ENCODE measurements around the gene POLDIP3. TPM values are rescaled to one million over a fixed set of nuclear protein-coding genes. Genes with fewer than 3 reads are reported as not detected.
"Not testable (repeated sequence)": the region's sequence is repeated elsewhere in the genome, so short reads cannot be mapped to it uniquely, and the experiment has no call there.

The POLDIP3 gene
- total and polyA plus RNA-seq, 5 donors, result 20.8 to 44.7 (median 35.5) TPM

GRCh38 chr22:42567950-42568349, 46.7 kb downstream of the POLDIP3 start:
- DNase-seq; H3K27me3 ChIP-seq (ENCODE audit: control insufficient read depth, insufficient read depth); H3K9me3 ChIP-seq (ENCODE audit: control insufficient read depth, low read length); intact Hi-C loops (cut with DNase I); H3K4me1 ChIP-seq (ENCODE audit: control insufficient read depth, insufficient read depth, low read length); H3K4me3 ChIP-seq (ENCODE audit: low read length); H3K27ac ChIP-seq (ENCODE audit: low read length); ATAC-seq: not testable (repeated sequence)
- 77% methylated on average over 5 of the region's 6 CpGs for WGBS

- 95% methylated on average over 12 of the region's 12 CpGs for WGBS
- no peak for DNase-seq
Observed at GRCh38 chr22:42565956-42566355, 48.7 kb downstream of the POLDIP3 start.

GRCh38 chr22:42564699-42565098, 50.0 kb downstream of the POLDIP3 start:
- intact Hi-C loops (cut with DNase I), result no loop called here
- no peak overlapping the region for H3K27ac ChIP-seq (ENCODE audit: low read length)
- DNase-seq (no peak), ATAC-seq (no peak)
- 98% methylated on average over 17 of the region's 17 CpGs for WGBS
- no peak overlapping the region for H3K4me3 ChIP-seq (ENCODE audit: low read length)
- no peaks in the 10 kb centered on the region for H3K27me3 ChIP-seq (ENCODE audit: control insufficient read depth, insufficient read depth)
- no peaks in the 10 kb centered on the region for H3K9me3 ChIP-seq (ENCODE audit: control insufficient read depth, low read length)
- no peaks in the 10 kb centered on the region for H3K4me1 ChIP-seq (ENCODE audit: control insufficient read depth, insufficient read depth, low read length)

More at GRCh38 chr22:42565956-42566355, 48.7 kb downstream of the POLDIP3 start:
- H3K4me3 ChIP-seq (ENCODE audit: low read length), result no peak overlapping the region
- no peaks in the 10 kb centered on the region for H3K9me3 ChIP-seq (ENCODE audit: control insufficient read depth, low read length)
- no peaks in the 10 kb centered on the region for H3K27me3 ChIP-seq (ENCODE audit: control insufficient read depth, insufficient read depth)
- ATAC-seq, result no peak
- intact Hi-C loops (cut with DNase I), result no loop called here
- no peaks in the 10 kb centered on the region for H3K4me1 ChIP-seq (ENCODE audit: control insufficient read depth, insufficient read depth, low read length)
- no peak overlapping the region for H3K27ac ChIP-seq (ENCODE audit: low read length)

GRCh38 chr22:42563943-42564342, 50.7 kb downstream of the POLDIP3 start:
- H3K4me3 ChIP-seq (ENCODE audit: low read length); H3K4me1 ChIP-seq (ENCODE audit: control insufficient read depth, insufficient read depth, low read length); H3K27ac ChIP-seq (ENCODE audit: low read length); H3K27me3 ChIP-seq (ENCODE audit: control insufficient read depth, insufficient read depth); ATAC-seq; H3K9me3 ChIP-seq (ENCODE audit: control insufficient read depth, low read length); DNase-seq; intact Hi-C loops (cut with DNase I): not testable (repeated sequence)
- 87% methylated on average over 3 of the region's 3 CpGs for WGBS

GRCh38 chr22:42562684-42563083, 52.0 kb downstream of the POLDIP3 start:
- no peak overlapping the region for H3K4me3 ChIP-seq (ENCODE audit: low read length)
- no peak overlapping the region for H3K27ac ChIP-seq (ENCODE audit: low read length)
- intact Hi-C loops (cut with DNase I), result no loop called here
- no peaks in the 10 kb centered on the region for H3K4me1 ChIP-seq (ENCODE audit: control insufficient read depth, insufficient read depth, low read length)
- ATAC-seq, result peak; percentile 2 to 6
- 89% methylated on average over 2 of the region's 2 CpGs for WGBS
- H3K9me3 ChIP-seq (ENCODE audit: control insufficient read depth, low read length), result no peaks in the 10 kb centered on the region
- H3K27me3 ChIP-seq (ENCODE audit: control insufficient read depth, insufficient read depth), result no peaks in the 10 kb centered on the region
- no peak for DNase-seq

GRCh38 chr22:42562279-42562678, 52.4 kb downstream of the POLDIP3 start:
- DNase-seq (no peak), ATAC-seq (peak; percentile 6 to 22)
- intact Hi-C loops (cut with DNase I), result no loop called here
- WGBS, result 48% methylated on average over 8 of the region's 8 CpGs
- no peaks in the 10 kb centered on the region for H3K27me3 ChIP-seq (ENCODE audit: control insufficient read depth, insufficient read depth)
- H3K27ac ChIP-seq (ENCODE audit: low read length), result no peak overlapping the region
- no peaks in the 10 kb centered on the region for H3K4me1 ChIP-seq (ENCODE audit: control insufficient read depth, insufficient read depth, low read length)
- H3K4me3 ChIP-seq (ENCODE audit: low read length), result no peak overlapping the region
- no peaks in the 10 kb centered on the region for H3K9me3 ChIP-seq (ENCODE audit: control insufficient read depth, low read length)

- Histone ChIP-seq H3K4me1 (ENCODE audit: control insufficient read depth, insufficient read depth, low read length) (no peaks in the 10 kb centered on the region), H3K27ac (ENCODE audit: low read length) (no peak overlapping the region), H3K4me3 (ENCODE audit: low read length) (no peak overlapping the region), H3K27me3 (ENCODE audit: control insufficient read depth, insufficient read depth) (no peaks in the 10 kb centered on the region), H3K9me3 (ENCODE audit: control insufficient read depth, low read length) (no peaks in the 10 kb centered on the region)
- 39% methylated on average over 5 of the region's 5 CpGs for WGBS
- peak in 1 of 2 donors; percentile 4 for ATAC-seq
- intact Hi-C loops (cut with DNase I), result no loop called here
- no peak for DNase-seq
Observed at GRCh38 chr22:42561856-42562255, 52.8 kb downstream of the POLDIP3 start.

GRCh38 chr22:42560781-42561180, 53.9 kb downstream of the POLDIP3 start:
- no peaks in the 10 kb centered on the region for H3K4me1 ChIP-seq (ENCODE audit: control insufficient read depth, insufficient read depth, low read length)
- H3K9me3 ChIP-seq (ENCODE audit: control insufficient read depth, low read length), result no peaks in the 10 kb centered on the region
- ATAC-seq, result peak; percentile 20 to 27
- WGBS, result 71% methylated on average over 7 of the region's 7 CpGs
- intact Hi-C loops (cut with DNase I), result no loop called here
- H3K27ac ChIP-seq (ENCODE audit: low read length), result no peak overlapping the region
- H3K4me3 ChIP-seq (ENCODE audit: low read length), result no peak overlapping the region
- no peak for DNase-seq
- no peaks in the 10 kb centered on the region for H3K27me3 ChIP-seq (ENCODE audit: control insufficient read depth, insufficient read depth)

GRCh38 chr22:42560381-42560780, 54.3 kb downstream of the POLDIP3 start:
- ATAC-seq (no peak), DNase-seq (no peak)
- H3K4me3 ChIP-seq (ENCODE audit: low read length), result no peak overlapping the region
- no peak overlapping the region for H3K27ac ChIP-seq (ENCODE audit: low read length)
- no peaks in the 10 kb centered on the region for H3K9me3 ChIP-seq (ENCODE audit: control insufficient read depth, low read length)
- intact Hi-C loops (cut with DNase I), result no loop called here
- H3K27me3 ChIP-seq (ENCODE audit: control insufficient read depth, insufficient read depth), result no peaks in the 10 kb centered on the region
- 88% methylated on average over 8 of the region's 8 CpGs for WGBS
- H3K4me1 ChIP-seq (ENCODE audit: control insufficient read depth, insufficient read depth, low read length), result no peaks in the 10 kb centered on the region

GRCh38 chr22:42553475-42554361, 61.0 kb downstream of the POLDIP3 start, which contains the start of gene SERHL2:
TSS of gene SERHL2 (plus strand) at chr22:42553956. CDS start at chr22:42554021, 65 bp downstream.
- H3K9me3 ChIP-seq (ENCODE audit: control insufficient read depth, low read length), result no peaks in the 10 kb centered on the region
- DNase-seq (peak; percentile 92 to 97 (median 97)), ATAC-seq (peak; percentile 96 to 97)
- 2% methylated on average over 75 of the region's 75 CpGs for WGBS
- no peak within 1 kb of the TSS for H3K27ac ChIP-seq (ENCODE audit: low read length)
- no peaks in the 10 kb centered on the region for H3K4me1 ChIP-seq (ENCODE audit: control insufficient read depth, insufficient read depth, low read length)
- H3K4me3 ChIP-seq (ENCODE audit: low read length), result peak within 1 kb of the TSS; percentile 54
- intact Hi-C loops (cut with DNase I), result loop anchor here in 1 of 4 donors (5.0 kb wide), 1 partner anchor 36 kb away; the partner anchor contains the start of gene RRP7A
- no peaks in the 10 kb centered on the region for H3K27me3 ChIP-seq (ENCODE audit: control insufficient read depth, insufficient read depth)

- H3K9me3 ChIP-seq (ENCODE audit: control insufficient read depth, low read length); ATAC-seq; H3K27ac ChIP-seq (ENCODE audit: low read length); DNase-seq; H3K27me3 ChIP-seq (ENCODE audit: control insufficient read depth, insufficient read depth); H3K4me1 ChIP-seq (ENCODE audit: control insufficient read depth, insufficient read depth, low read length); H3K4me3 ChIP-seq (ENCODE audit: low read length): not testable (repeated sequence)
- WGBS, result 91% methylated on average over 6 of the region's 6 CpGs
- intact Hi-C loops (cut with DNase I), result loop anchor here in 1 of 4 donors (5.0 kb wide), 1 partner anchor 35 kb away; the partner anchor contains the start of gene RRP7A
Observed at GRCh38 chr22:42552294-42552647, 62.4 kb downstream of the POLDIP3 start.

Measured in right cardiac atrium (tissue), 5 donors.